GM21786 (cell line): ENCODE results near the gene CACNG5.

Experiments
- ATAC-seq: cut with Tn5 transposase; IDR thresholded peaks from one replicate; pipeline ENCODE4 v1.9.1; 2021; ENCODE audit not compliant: unreplicated experiment

Gene CACNG5

GRCh38 chr17:66834919-66835454, at the start of gene CACNG5:
TSS of gene CACNG5 (plus strand) at chr17:66835117. CDS start at chr17:66877333, 42,216 bp downstream.
- no peak for ATAC-seq

DNA sequence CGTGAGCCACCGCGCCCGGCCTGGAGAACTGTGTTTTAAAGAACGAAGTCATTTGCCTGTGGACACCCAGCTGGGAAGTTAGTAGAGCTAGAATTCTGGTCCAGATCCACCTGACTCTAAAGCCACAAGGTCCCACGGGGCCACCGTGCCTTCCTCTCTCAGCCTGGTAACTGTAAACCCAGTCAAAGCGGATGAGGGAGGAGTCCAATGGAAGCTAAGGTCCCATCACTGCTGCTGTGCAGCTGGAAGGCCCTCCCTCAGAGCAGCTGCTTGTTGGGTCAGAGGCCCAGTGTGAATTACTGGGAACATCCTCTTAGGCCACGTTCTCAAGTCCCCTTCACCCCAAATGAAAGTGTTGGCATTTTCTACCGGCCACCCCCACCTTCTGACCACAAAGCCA, 48.8 kb upstream of the CACNG5 start:
- no peak for ATAC-seq

- no peak for ATAC-seq
Measured at GRCh38 chr17:66787914-66788313, 47.0 kb upstream of the CACNG5 start.

- no peak for ATAC-seq
Measured at GRCh38 chr17:66789093-66789492, 45.8 kb upstream of the CACNG5 start.

DNA sequence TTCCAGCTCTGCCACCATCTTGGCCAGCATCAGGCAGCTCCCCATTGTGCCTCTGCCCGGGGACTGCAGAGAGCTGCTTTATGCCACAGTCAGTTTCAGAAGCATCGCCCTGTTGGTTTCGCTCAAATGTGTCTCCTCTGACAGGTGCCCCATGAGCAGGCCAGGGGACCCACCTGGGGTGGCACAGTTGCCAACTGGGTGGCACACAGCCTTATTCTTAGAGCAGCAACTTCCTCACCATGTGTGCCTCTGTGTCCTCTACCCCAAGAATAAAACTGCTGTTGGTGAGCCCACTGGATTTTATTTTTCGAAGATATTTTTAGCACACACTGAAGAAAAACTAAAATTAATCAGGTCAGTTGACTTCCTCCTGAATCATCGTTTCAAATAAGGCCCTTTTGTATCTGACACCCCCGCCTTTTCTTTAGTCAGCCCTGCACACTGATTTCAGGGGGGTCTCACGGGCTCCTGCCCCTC, 44.9 kb upstream of the CACNG5 start:
- ATAC-seq, result no peak

GRCh38 chr17:66790501-66791061, 44.3 kb upstream of the CACNG5 start:
- no peak for ATAC-seq

DNA sequence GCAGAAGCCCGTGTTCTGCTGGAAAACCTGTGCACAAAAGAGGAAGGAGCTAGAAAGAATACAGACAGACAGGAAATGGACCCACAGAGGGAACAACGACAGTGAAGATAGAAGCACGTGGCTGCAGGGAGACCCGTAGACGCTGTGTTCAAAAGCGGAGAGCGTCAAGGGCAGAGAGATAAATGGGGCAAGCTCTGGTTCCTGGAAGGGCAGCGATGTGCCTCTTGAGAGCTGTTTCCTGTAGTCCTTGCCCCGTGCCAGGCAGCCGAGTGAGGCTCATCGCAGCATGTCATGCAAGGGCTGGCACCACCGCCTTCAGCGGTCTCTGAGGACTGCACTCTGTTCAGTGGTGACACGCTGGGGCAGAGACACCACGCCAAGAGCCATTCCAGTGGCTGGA, 43.6 kb upstream of the CACNG5 start:
- ATAC-seq, result no peak

DNA sequence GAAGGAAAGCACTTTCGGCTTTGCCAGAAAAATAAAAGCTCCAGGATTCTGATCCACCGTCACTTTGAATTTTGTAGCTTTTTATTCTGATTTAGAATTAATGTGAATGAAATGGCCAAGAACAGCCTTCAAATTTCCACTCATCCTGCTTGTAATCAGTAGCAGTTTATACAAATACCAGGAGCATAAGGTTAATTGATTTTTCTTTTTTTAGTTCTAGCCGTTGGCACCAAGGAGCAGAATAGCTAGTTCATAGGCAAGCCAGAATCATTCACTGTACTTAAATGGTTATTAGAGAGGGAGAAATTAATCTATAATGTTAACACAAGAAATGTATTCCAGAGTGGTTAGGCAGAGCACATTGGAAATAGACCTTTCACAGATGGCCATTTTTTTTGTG, 41.1 kb upstream of the CACNG5 start:
- ATAC-seq, result no peak

DNA sequence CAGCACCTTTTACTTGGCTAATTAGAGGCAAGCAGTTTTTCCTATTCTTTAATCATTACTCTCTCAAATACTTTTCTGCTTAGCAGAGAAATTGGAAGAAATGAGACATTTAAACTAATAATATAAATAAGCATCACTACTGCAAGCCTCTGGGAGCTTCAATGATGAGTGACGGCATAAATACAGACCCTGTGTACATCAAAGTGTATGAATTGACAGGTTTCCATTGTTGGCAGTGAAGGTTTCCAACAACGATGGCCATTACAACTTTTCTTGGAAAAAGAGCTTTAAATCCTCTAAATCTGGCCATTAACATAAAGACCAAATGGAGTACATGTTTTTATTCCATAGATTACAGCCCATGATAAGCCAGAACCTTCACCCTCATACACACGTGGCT, 39.4 kb upstream of the CACNG5 start:
- no peak for ATAC-seq

DNA sequence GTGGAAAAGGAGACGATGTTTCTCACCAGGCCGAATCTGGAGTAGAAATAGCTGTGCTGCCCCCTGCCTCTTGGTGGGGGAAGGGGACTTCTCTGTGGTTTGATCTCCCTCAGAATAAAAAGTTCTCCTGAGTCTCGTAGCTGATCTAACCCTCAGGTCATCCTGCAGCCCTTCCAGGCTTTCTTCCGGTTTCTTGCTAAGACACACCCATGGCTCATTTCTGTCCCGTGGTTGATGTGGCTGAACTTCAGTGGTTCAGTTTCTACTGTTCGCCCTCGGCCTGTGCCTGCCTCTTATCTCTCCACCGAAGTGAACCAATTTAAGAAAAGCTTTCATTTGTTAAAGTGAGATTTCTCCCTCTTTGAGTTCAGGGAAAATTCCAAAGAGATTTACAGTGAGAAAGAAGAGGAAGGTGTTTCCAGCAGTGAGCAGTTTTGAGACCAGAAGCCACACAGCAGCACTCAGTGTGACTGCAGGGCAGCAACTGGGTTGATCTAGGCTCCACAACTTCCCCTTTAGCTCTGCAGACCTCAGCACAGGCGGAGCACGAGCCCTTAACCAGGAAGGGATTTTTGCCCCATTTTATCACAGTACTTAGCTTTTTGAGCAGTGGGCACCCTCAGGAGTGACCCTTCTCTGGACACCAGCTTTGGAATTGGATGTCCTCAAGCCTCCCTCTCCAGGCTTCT, 34.9 kb upstream of the CACNG5 start:
- ATAC-seq, result no peak

DNA sequence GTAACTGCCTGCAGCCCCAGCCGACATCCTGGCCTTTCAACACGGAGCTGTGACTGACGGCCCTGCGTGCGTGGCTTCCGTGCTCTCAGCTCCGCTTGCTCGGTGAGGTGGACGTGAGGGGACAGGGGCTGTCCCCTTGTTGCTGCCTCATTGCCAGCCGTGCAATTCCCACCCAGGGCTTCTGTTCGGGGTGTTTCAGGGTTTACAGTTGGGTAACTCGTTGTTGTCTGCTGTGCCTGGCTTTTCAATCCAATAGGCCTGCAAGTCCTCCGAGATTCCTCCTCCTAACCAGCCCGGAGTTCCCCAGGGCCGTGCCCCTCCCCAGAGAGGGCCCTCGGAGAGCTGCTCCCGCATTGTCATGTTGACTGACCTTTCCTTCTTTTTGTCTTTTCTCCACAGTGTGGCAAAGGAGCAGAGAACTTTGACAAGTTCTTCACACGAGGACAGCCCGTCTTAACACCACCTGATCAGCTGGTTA, 31.4 kb upstream of the CACNG5 start:
- ATAC-seq, result no peak

DNA sequence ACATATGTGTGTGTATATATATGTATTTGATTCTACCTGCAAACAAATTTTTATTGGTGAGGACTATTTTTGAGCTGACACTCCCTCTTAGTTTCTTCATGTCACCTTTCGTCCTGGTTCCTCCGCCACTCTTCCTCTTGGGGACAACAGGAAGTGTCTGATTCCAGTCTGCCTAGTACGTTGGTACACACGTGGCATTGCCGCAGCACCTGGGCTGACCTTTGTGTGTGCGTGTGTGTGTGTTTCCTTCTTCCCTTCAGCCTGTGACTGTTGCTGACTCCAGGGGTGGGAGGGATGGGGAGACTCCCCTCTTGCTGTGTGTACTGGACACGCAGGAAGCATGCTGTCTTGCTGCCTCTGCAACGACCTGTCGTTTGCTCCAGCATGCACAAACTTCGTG, 29.4 kb upstream of the CACNG5 start:
- ATAC-seq, result no peak

DNA sequence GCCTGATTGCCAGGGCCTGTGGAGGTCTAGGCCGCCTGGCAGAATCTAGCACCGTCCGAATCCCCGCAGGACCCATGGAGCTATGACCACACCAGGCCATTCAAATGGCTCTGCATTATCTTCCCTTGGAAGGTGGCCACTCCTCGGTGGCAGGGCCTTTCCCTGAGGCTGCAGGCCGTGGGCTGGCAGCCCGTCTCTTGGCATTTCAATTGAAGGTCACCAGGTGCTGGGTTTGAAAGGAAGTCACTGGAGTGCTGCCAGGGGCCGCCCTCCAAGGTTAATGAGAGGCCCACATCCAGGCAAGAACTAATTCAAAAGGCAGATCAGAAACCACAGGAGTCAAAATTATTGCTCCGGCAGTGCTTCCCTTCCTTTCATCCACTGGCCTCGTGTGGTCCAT, 27.7 kb upstream of the CACNG5 start:
- no peak for ATAC-seq

DNA sequence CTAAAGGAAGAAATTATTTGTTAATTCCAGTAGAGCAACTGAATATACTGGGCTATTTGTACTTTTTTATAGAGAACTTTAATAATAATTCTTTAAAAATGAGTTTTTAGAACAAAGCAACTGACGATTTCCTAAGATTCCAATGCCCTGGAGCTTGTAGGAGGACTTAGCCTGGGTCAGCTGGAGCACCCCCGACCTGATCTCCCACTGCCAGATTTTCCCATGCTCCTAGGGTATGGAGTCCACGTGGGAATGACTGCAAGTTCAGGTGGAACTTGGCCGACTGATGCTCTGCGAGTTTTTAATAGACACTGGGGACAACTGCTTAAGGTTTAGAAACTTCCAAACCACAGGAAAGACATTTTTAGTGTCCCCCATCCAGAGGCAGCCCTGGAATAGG, 25.5 kb upstream of the CACNG5 start:
- ATAC-seq, result no peak

GRCh38 chr17:66810951-66811682, 23.8 kb upstream of the CACNG5 start:
- ATAC-seq, result no peak

DNA sequence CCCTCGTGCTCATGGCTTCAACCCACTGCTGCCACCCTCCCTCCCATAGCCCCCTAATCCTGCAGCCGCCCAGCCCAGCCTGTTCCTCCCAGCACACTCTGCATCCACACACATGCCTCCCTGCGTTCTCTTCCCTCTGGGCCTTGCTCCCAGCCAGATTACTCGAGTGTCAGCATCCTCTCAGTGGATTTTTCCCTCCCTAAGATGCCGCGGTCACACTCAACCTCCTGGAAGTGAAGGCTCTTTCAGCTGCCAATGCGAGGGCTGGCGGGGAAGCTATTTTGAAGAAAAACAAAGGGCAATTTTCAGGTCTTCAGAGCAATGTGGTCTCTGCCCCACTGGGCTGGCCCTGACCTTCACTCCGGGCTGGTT, 23.2 kb upstream of the CACNG5 start:
- no peak for ATAC-seq

DNA sequence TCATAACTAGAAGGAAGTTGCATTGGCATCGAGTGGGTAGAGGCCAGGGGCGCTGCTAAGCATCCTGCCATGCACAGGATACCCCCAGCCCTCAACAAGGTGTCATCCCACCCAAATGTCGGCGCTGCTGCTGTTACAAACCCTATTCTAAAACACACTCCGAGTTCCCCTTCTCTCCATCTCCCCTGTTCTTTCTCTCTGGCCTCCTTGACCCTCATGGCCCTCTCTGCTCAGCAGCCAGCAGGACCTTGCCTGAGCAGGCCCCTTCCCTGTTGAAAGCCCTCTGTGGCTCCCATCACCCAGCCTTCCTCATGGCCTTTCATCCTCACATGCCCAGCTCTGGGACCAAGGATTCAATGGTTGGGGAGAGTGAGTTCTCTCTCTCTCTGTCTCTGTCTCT, 22.3 kb upstream of the CACNG5 start:
- no peak for ATAC-seq

DNA sequence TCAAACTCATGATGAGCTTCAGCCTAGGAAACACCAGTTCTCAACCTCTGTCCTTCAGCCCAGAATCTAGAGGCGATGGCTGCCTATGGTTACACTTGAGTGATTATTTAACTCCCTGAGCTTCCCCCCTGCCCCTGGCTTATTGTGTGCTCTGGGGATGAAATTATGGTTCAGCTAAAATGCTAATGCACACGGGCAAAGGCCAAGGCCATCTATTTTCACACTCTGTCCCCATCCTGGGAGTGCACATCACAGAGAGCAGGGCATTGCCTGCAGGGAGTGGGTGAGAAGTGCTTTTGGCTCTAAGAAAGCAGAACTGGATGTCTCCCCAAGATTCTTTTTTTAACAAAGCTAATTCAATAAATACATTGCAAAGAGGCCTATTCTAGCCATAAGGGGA, 21.6 kb upstream of the CACNG5 start:
- no peak for ATAC-seq

DNA sequence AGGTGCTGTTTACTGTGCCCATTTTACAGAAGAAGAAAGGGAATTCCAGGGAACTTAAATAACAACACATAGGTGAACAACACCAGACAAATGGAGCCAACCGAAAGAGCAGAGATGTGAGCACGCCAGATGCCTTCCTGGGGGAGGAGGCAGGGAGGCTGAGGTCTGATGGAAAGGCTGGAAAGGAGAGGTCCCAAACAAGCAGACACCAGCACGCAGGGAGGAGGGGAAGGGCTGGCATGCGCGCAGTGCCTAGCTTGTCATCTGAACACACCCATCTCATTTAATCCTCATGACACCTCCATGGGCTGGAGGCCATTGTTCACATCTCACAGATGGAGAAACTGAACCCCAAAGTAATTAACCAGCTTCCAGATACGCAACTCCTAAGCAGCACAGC, 20.9 kb upstream of the CACNG5 start:
- ATAC-seq, result no peak

- ATAC-seq, result no peak
Measured at GRCh38 chr17:66814570-66814969, 20.3 kb upstream of the CACNG5 start.

DNA sequence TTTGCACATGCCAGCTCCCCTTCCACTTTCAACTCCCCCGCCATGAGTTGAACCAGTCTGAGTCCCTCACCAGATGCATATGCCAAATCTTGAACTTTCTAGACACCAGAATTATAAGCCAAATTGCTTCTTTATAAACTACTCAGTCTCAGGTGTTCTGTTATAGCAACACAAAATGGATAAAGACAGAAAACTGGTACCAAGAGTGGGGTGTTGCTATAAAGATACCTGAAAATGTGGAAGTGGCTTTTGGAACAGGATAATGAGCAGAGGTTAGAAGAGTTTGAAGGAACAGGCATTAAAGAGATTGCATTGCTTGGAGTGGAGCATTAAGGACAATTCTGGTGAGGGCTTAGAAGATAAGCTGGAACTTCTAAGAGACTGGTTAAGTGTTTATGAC, 17.2 kb upstream of the CACNG5 start:
- ATAC-seq, result no peak

GRCh38 chr17:66819466-66819865, 15.5 kb upstream of the CACNG5 start:
- ATAC-seq, result no peak
